HUES48 (cell line): ENCODE data around the gene AKT1S1.

Source experiments
- H3K27ac ChIP-seq: one replicate; pipeline ENCODE4 v1.7.0; 2013; ENCODE audit warnings: low read depth, low read length, inconsistent platforms
- H3K27me3 ChIP-seq: 2 replicates; pipeline ENCODE4 v1.6.1; 2013; ENCODE audit warnings: mild to moderate bottlenecking, low read length; ENCODE audit not compliant: control insufficient read depth, insufficient read depth
- H3K36me3 ChIP-seq: 2 replicates; pipeline ENCODE4 v1.6.1; 2013; ENCODE audit warnings: low read length; ENCODE audit not compliant: control insufficient read depth, insufficient read depth
- H3K4me1 ChIP-seq: 2 replicates; pipeline ENCODE4 v1.6.1; 2013; ENCODE audit warnings: mild to moderate bottlenecking, low read length; ENCODE audit not compliant: control insufficient read depth, insufficient read depth
- H3K4me3 ChIP-seq: 2 replicates; pipeline ENCODE4 v1.5.1; 2013; ENCODE audit warnings: mild to moderate bottlenecking, low read depth, low read length
- H3K9ac ChIP-seq: 2 replicates; pipeline ENCODE4 v1.6.1; 2013; ENCODE audit warnings: mild to moderate bottlenecking, low read depth, low read length, moderate library complexity
- H3K9me3 ChIP-seq: 2 replicates; pipeline ENCODE4 v1.6.1; 2013; ENCODE audit warnings: low read length; ENCODE audit not compliant: control insufficient read depth, insufficient read depth

AKT1S1 gene

DNA sequence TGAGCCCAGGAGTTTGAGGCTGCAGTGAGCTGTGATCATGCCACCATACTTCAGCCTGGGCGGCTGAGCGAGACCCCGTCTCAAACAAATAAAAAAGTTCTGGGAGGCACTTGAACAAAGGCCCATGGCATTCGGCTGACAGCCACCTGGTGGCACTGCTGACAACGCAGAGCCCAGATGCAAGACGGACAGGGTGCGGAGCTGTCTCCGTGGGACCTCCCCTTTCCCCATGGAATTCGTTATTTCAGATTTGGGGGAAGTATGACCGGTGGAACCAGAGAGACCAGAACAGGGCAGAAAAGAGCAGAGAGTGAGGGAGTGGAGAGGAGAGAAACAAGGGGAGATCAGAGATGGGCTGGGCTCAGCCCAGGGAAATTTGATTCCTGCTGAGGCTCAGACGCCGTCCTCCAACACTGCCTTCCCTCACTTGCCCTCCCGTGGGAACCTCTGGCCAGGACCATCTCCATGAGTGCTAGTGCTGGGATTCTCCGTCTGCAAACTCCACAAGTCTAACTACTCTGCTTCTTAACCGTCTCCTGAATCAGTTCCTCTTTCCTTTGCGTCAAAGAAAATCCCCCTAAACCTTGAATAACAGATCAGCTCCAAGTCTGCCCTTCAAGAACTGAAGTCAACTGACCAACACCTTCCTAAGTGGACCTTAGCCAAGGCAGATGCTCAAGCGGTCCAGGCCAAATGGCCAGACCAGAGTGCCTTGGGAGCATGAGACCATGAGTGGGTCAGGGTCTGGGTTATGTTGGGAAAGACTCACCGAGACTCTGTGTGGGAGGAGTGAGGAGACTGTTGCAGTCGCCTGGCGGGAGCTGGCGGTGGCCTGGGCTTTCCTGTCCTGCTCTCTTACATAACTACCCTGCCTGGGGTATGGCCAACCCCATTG is 39.9 kb upstream of the AKT1S1 start:
- Histone ChIP-seq H3K27me3 (no peaks in the 10 kb centered on the region), H3K27ac (no peak overlapping the region), H3K36me3 (peaks cover 75% of the 10 kb centered on the region), H3K4me1 (no peaks in the 10 kb centered on the region; the same call in 1 of the 2 replicates), H3K9me3 (no peaks in the 10 kb centered on the region), H3K9ac (no peak overlapping the region), H3K4me3 (no peak overlapping the region)

DNA sequence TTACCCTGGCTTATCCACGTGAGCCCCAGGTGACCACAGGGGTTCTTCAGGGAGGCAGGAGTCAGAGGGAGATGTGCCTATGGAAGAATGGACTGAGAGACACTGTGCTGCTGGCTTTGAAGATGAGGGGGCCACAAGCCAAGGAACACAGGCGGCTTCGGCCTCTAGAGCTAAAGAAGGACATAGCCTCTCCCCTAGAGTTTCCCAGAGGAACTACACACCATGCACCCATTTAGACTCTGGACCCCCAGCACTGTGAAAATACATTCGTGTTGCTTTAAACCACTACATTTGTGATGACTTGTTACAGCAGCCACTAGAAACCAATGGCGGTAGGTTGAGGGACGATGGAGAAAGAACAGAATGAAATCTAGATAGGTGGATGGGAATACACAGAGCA is 38.1 kb upstream of the AKT1S1 start:
- H3K9ac ChIP-seq: no peak overlapping the region
- H3K9me3 ChIP-seq: no peaks in the 10 kb centered on the region
- peaks cover 79% of the 10 kb centered on the region for H3K36me3 ChIP-seq
- H3K27ac ChIP-seq: no peak overlapping the region
- H3K4me1 ChIP-seq: no peaks in the 10 kb centered on the region
- H3K27me3 ChIP-seq: no peaks in the 10 kb centered on the region
- H3K4me3 ChIP-seq: no peak overlapping the region

DNA sequence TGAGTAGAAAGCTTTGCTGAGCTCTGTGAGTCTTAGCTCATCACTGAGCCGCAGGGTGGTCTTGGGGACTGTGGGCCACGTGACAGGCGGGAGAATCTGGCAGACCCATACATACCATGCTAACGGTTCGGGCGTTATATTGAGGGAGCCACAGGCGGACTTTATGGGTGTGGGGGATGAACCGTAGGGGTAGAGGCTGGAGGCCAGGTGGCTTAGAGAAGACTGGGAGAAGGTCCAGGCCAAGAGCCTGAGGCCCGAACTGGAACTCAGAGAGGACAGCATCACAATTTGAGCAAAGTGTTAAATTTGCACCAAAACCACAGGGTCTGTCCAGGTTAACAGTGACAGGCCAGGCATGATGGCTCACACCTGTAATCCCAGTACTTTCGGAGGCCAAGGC is 36.6 kb upstream of the AKT1S1 start:
- Histone ChIP-seq H3K9ac (no peak overlapping the region), H3K9me3 (no peaks in the 10 kb centered on the region), H3K27ac (no peak overlapping the region), H3K4me1 (no peaks in the 10 kb centered on the region), H3K4me3 (no peak overlapping the region), H3K27me3 (no peaks in the 10 kb centered on the region), H3K36me3 (peaks cover 88% of the 10 kb centered on the region)

DNA sequence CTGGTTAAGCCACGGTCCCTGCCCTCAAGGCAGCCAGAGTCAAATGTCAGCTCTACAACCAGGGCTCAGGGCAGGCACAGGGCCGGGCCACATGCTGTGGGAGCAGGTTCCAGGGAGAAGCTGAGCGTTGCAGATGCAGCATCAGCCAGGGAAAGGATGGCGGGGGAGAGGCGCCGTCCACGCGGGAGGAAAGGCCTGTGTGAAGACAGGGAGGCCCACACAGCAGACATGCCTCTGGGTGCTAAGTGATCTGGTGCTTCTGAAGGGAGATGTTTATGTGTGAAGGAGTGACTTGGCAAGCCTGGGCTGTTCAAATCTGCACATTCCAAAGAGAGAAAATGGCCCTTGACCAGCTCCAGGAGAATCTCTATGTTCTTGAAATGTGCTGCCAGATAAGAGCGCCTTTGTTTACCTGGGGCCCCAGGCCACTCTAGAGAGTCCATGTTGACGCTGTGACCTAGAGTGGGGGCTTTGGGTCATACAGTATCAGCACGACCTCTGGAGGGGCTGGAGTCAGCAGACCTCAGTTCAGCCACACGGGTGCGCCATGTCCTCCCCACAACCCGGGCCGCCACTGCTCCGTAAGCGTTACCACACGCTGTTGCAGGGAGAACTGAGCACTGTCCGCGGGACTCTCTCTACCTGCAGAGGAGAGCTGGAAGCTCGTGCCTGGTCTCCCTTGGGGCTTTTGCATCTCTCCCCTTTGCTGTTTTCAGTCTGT is 36.0 kb upstream of the AKT1S1 start:
- H3K4me1 ChIP-seq: no peaks in the 10 kb centered on the region
- no peak overlapping the region for H3K9ac ChIP-seq
- H3K9me3 ChIP-seq: no peaks in the 10 kb centered on the region

GRCh38 chr19:49911381-49912145 is 34.4 kb upstream of the AKT1S1 start:
- H3K36me3 ChIP-seq: peaks cover 88% of the 10 kb centered on the region
- no peak overlapping the region for H3K9ac ChIP-seq
- peaks cover 7% of the 10 kb centered on the region; the same call in 1 of the 2 replicates for H3K4me1 ChIP-seq

More for the DNA sequence above, 36.0 kb upstream of the AKT1S1 start:
- Histone ChIP-seq H3K4me3 (no peak overlapping the region), H3K36me3 (peaks cover 89% of the 10 kb centered on the region), H3K27ac (no peak overlapping the region), H3K27me3 (no peaks in the 10 kb centered on the region)

DNA sequence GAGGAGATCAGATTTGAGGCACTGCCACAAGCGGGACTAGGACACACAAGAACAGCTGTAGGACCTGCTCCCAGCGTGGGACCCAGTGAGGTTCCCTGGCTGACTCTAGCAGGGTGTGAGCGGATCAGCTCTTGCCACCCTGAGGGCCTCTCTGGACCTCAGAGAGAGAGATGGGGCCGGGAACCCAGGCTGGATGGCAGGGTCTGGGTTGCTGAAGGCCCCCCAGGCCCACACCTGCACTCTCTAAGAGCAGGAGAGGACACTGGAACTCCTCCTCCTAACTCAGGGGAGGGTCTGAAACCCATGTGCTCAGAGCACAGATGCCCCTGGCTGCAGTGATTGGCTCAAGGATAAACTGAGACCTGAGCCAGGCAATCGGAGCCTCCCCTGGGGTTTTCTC is 33.0 kb upstream of the AKT1S1 start:
- no peak overlapping the region for H3K9ac ChIP-seq
- H3K9me3 ChIP-seq: no peaks in the 10 kb centered on the region
- no peak overlapping the region for H3K4me3 ChIP-seq
- H3K36me3 ChIP-seq: peaks cover 79% of the 10 kb centered on the region
- no peaks in the 10 kb centered on the region for H3K27me3 ChIP-seq
- no peak overlapping the region for H3K27ac ChIP-seq
- H3K4me1 ChIP-seq: peaks cover 7% of the 10 kb centered on the region; the same call in 1 of the 2 replicates

More at GRCh38 chr19:49911381-49912145, 34.4 kb upstream of the AKT1S1 start:
- no peak overlapping the region for H3K27ac ChIP-seq
- no peaks in the 10 kb centered on the region for H3K9me3 ChIP-seq
- no peaks in the 10 kb centered on the region for H3K27me3 ChIP-seq
- no peak overlapping the region for H3K4me3 ChIP-seq

- Histone ChIP-seq H3K4me1 (peaks cover 7% of the 10 kb centered on the region; the same call in 1 of the 2 replicates), H3K36me3 (peaks cover 67% of the 10 kb centered on the region), H3K27ac (no peak overlapping the region), H3K27me3 (no peaks in the 10 kb centered on the region), H3K4me3 (no peak overlapping the region), H3K9ac (no peak overlapping the region), H3K9me3 (no peaks in the 10 kb centered on the region)
Measured at GRCh38 chr19:49908480-49909420, 31.6 kb upstream of the AKT1S1 start.

DNA sequence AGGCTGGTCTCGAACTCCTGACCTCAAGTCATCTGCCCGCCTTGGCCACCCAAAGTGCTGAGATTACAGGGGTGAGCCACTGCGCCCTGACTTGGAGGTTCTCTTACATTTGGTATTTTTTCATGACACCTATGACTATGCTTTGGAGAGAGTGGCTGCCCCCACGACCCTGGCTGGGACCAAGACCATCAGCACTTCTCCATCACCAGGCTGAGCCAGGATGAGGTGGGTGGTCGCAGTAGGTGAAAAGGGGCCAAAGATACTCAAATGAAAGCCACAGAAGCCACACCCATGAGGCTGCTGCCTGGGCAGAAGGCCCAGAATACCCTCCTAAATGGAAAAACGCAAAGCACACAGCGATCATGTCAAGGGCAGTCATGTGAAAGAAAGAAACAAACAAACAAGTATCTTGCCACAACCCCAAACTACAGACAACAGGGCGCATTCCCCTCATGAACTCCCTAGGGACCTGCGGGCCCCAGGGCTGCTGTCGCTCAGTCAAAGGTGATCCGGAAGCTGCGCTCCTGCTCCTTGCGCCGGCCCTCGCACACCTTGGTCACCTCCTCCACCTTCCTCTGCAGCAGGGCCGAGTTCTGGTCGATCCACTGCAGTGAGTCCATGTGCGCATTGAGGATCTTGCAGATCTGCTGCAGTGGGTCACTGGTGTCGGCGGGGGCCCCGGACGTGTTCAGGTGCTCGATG is 30.7 kb upstream of the AKT1S1 start:
- Histone ChIP-seq H3K9ac (no peak overlapping the region), H3K36me3 (peaks cover 59% of the 10 kb centered on the region), H3K9me3 (no peaks in the 10 kb centered on the region), H3K27ac (no peak overlapping the region), H3K4me3 (no peak overlapping the region), H3K4me1 (peaks cover 7% of the 10 kb centered on the region; the same call in 1 of the 2 replicates), H3K27me3 (no peaks in the 10 kb centered on the region)

GRCh38 chr19:49906879-49907564 is 29.9 kb upstream of the AKT1S1 start:
- H3K27ac ChIP-seq: no peak overlapping the region
- H3K9me3 ChIP-seq: no peaks in the 10 kb centered on the region
- no peak overlapping the region for H3K4me3 ChIP-seq
- no peaks in the 10 kb centered on the region for H3K27me3 ChIP-seq
- H3K9ac ChIP-seq: no peak overlapping the region
- H3K4me1 ChIP-seq: peaks cover 7% of the 10 kb centered on the region; the same call in 1 of the 2 replicates
- H3K36me3 ChIP-seq: peaks cover 52% of the 10 kb centered on the region
